HG03378 (cell line): ENCODE results near the gene VAMP5.
"Not testable (repeated sequence)": the region's sequence is repeated elsewhere in the genome, so short reads cannot be mapped to it uniquely, and the experiment has no call there.

Experiments used
- ATAC-seq: cut with Tn5 transposase; IDR thresholded peaks from one replicate; pipeline ENCODE4 v1.9.1; 2021; ENCODE audit warnings: mild to moderate bottlenecking, moderate library complexity; ENCODE audit not compliant: unreplicated experiment

The VAMP5 gene

GRCh38 chr2:85582492-85582891 is 1.7 kb upstream of the VAMP5 start:
- no peak for ATAC-seq

GRCh38 chr2:85583667-85584353 is 421 bp upstream of the VAMP5 start:
- ATAC-seq, result no peak

GRCh38 chr2:85584857-85585780 is 888 bp downstream of the VAMP5 start:
- ATAC-seq, result no peak

- ATAC-seq, result no peak
Observed at GRCh38 chr2:85585781-85586105, 1.5 kb downstream of the VAMP5 start.

GRCh38 chr2:85588236-85588635 is 4.0 kb downstream of the VAMP5 start:
- ATAC-seq, result no peak

GRCh38 chr2:85588645-85589044 is 4.4 kb downstream of the VAMP5 start:
- no peak for ATAC-seq

- ATAC-seq, result no peak
Observed at GRCh38 chr2:85589181-85589580, 5.0 kb downstream of the VAMP5 start.

- no peak for ATAC-seq
Observed at GRCh38 chr2:85589982-85590791, 6.0 kb downstream of the VAMP5 start.

GRCh38 chr2:85590950-85591349 is 6.7 kb downstream of the VAMP5 start:
- ATAC-seq, result no peak

- ATAC-seq, result no peak
Observed at GRCh38 chr2:85591563-85591962, 7.3 kb downstream of the VAMP5 start.

- not testable (repeated sequence) for ATAC-seq
Observed at GRCh38 chr2:85592299-85592698, 8.1 kb downstream of the VAMP5 start.

GRCh38 chr2:85593023-85593422 is 8.8 kb downstream of the VAMP5 start:
- ATAC-seq, result no peak

- ATAC-seq, result no peak
Observed at GRCh38 chr2:85594715-85595300, 10.6 kb downstream of the VAMP5 start.

GRCh38 chr2:85595301-85596025 is 11.2 kb downstream of the VAMP5 start, which contains the start of gene RNF181:
Gene RNF181, plus strand, starts transcription at chr2:85595745. Its CDS starts 19 bp downstream, at chr2:85595764.
- peak; percentile 99 for ATAC-seq

GRCh38 chr2:85596026-85596333 is 11.7 kb downstream of the VAMP5 start:
- ATAC-seq, result no peak

GRCh38 chr2:85596486-85597143 is 12.4 kb downstream of the VAMP5 start:
- no peak for ATAC-seq

- no peak for ATAC-seq
Observed at GRCh38 chr2:85597241-85597640, 13.0 kb downstream of the VAMP5 start.

GRCh38 chr2:85598594-85599340 is 14.5 kb downstream of the VAMP5 start:
- ATAC-seq, result no peak
